Lung (tissue), 12 donors: ENCODE measurements around the gene TFAP2D. TPM values are rescaled to one million over a fixed set of nuclear protein-coding genes. Genes with fewer than 3 reads are reported as not detected.

Experiments used
- ATAC-seq: fragments of 200-7000 bp; cut with Tn5 transposase; one replicate; pipeline ENCODE4 v1.9.1; 2020; ENCODE audit warnings: moderate number of reproducible peaks; ENCODE audit not compliant: insufficient read depth, low FRiP score
- DNase-seq, 3 donors: peaks; one replicate each; pipeline ENCODE4 v3.0.0-alpha.2; 2013 to 2017
- H3K27ac ChIP-seq, 2 donors: one replicate each; pipeline ENCODE4 v1.5.1; 2013; ENCODE audit warnings: mild to moderate bottlenecking in 2 of 2, moderate library complexity in 2 of 2, control low read depth in 1 of 2, inconsistent platforms in 1 of 2, low read depth in 1 of 2, low read length in 1 of 2
- H3K27me3 ChIP-seq, 3 donors: one replicate each; pipeline ENCODE4 v1.5.1; 2013; ENCODE audit warnings: low read length in 2 of 3; ENCODE audit not compliant: control insufficient read depth in 3 of 3, insufficient read depth in 3 of 3
- H3K36me3 ChIP-seq, 4 donors: one replicate each; pipeline ENCODE4 v1.5.1; 2013; ENCODE audit warnings: low read length in 4 of 4, mild to moderate bottlenecking in 1 of 4, moderate library complexity in 1 of 4; ENCODE audit not compliant: control insufficient read depth in 4 of 4, insufficient read depth in 4 of 4
- H3K4me1 ChIP-seq, 5 donors: one replicate each; pipeline ENCODE4 v1.5.1; 2013; ENCODE audit warnings: low read length in 5 of 5, mild to moderate bottlenecking in 2 of 5, moderate library complexity in 1 of 5; ENCODE audit not compliant: control insufficient read depth in 5 of 5, insufficient read depth in 5 of 5
- H3K4me3 ChIP-seq: one replicate; pipeline ENCODE4 v1.5.1; 2013; ENCODE audit warnings: mild to moderate bottlenecking, control low read depth, moderate library complexity
- H3K9ac ChIP-seq, 2 donors: one replicate each; pipeline ENCODE4 v1.5.1; 2013; ENCODE audit warnings: low read length in 2 of 2, control low read depth in 1 of 2; ENCODE audit not compliant: insufficient read depth in 1 of 2
- H3K9me3 ChIP-seq, 4 donors: one replicate each; pipeline ENCODE4 v1.5.1; 2013; ENCODE audit warnings: low read length in 3 of 4, mild to moderate bottlenecking in 1 of 4, moderate library complexity in 1 of 4; ENCODE audit not compliant: control insufficient read depth in 4 of 4, insufficient read depth in 3 of 4
- WGBS, 2 donors: extraction: QIAGEN DNeasy Blood & Tissue Kit; methylation state at CpG; one replicate each; pipeline ENCODE4 v1.1.7; 2013; 5-methylcytosine and 5-hydroxymethylcytosine counted together
- polyA plus RNA-seq, 2 donors: library from polyadenylated mRNA; stranded (reverse); fragments of 200-250 nt; gene quantifications; one replicate each; pipeline ENCODE4 v1.2.1, GENCODE V29; 2013
- total RNA-seq, 2 donors: library from RNA; depleted of rRNA in 1 of 2; stranded (reverse); fragments of >200 nt in 1 of 2; gene quantifications; one replicate each; pipeline ENCODE4 v1.2.1, GENCODE V29; 2014 to 2021
- TF ChIP-seq, protein P1 (sequence below): IDR thresholded peaks from 2 replicates; pipeline ENCODE4 v1.5.1; 2012; ENCODE audit warnings: mild to moderate bottlenecking; ENCODE audit errors: control extremely low read depth, extremely low read depth
- donor health status: control.
- donor health status: control.
- donor health status: Bipolar disorder and iron deficiency.
- donor health status: healthy.
- donor health status: DM: yes; HTN: yes; CAD: no.

Gene TFAP2D
- total and polyA plus RNA-seq, 4 donors: not detected

DNA sequence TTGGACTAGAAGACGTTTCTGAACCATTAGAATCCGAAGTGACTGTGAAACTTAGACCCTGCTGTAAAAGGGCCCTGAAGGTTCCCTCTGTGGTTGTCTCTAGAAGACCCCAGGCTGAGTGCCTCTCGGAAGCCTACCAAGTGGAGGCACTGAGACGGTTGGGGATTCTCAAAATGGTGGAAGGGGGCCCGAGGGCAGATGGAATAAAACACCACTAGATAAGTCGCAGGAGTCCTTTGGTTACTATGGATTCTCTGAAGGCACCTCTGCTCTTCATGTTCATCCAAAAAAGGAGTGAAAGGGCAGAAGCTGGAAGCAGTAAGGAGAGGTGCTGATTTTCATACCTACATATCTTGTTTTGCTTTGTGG lies 4.0 kb upstream of the TFAP2D start:
- Histone ChIP-seq H3K4me3 (no peak overlapping the region), H3K27ac (no peak overlapping the region), H3K27me3 (peaks cover 13 to 96% (median 75%) of the 10 kb centered on the region in 3 donors), H3K4me1 (peaks cover 0 to 8% (median 0%) of the 10 kb centered on the region in 5 donors), H3K9me3 (peaks cover 0 to 11% (median 0%) of the 10 kb centered on the region in 4 donors), H3K9ac (no peak overlapping the region), H3K36me3 (no peaks in the 10 kb centered on the region)
- TF ChIP-seq, protein P1, sequence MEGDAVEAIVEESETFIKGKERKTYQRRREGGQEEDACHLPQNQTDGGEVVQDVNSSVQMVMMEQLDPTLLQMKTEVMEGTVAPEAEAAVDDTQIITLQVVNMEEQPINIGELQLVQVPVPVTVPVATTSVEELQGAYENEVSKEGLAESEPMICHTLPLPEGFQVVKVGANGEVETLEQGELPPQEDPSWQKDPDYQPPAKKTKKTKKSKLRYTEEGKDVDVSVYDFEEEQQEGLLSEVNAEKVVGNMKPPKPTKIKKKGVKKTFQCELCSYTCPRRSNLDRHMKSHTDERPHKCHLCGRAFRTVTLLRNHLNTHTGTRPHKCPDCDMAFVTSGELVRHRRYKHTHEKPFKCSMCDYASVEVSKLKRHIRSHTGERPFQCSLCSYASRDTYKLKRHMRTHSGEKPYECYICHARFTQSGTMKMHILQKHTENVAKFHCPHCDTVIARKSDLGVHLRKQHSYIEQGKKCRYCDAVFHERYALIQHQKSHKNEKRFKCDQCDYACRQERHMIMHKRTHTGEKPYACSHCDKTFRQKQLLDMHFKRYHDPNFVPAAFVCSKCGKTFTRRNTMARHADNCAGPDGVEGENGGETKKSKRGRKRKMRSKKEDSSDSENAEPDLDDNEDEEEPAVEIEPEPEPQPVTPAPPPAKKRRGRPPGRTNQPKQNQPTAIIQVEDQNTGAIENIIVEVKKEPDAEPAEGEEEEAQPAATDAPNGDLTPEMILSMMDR: no peak
- WGBS, 2 donors: 7% methylated on average over 6 of the region's 6 CpGs
- no peak for DNase-seq
- ATAC-seq: no peak

DNA sequence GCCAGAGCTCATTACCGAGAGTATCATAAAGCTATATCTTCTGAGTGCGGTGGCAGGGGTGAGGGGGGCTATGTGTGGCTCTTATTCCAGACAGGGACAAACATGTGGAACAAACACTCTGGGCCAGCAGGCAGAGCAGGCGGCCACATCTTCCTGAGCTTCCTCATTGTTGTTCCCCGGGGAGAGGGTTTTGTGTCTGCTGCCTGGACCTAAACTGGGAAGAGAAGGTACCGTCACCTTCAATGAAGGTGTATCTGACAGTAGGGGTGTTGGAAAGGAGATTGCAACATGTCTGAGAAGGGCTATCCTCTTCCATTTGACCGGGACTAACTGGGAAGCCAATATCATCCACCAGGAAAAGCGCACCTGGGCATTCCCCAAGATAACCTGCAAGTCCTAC lies 1.6 kb upstream of the TFAP2D start:
- H3K9ac ChIP-seq: no peak overlapping the region
- H3K4me3 ChIP-seq: no peak overlapping the region
- peaks cover 0 to 12% (median 0%) of the 10 kb centered on the region in 4 donors for H3K9me3 ChIP-seq
- TF ChIP-seq, protein P1: no peak
- H3K36me3 ChIP-seq: no peaks in the 10 kb centered on the region
- no peak for ATAC-seq
- peaks cover 0 to 8% (median 0%) of the 10 kb centered on the region in 5 donors for H3K4me1 ChIP-seq
- no peak overlapping the region for H3K27ac ChIP-seq
- peaks cover 22 to 98% (median 75%) of the 10 kb centered on the region in 3 donors for H3K27me3 ChIP-seq
- no peak for DNase-seq
- 13 to 15% methylated on average over 7 of the region's 7 CpGs for WGBS, 2 donors

DNA sequence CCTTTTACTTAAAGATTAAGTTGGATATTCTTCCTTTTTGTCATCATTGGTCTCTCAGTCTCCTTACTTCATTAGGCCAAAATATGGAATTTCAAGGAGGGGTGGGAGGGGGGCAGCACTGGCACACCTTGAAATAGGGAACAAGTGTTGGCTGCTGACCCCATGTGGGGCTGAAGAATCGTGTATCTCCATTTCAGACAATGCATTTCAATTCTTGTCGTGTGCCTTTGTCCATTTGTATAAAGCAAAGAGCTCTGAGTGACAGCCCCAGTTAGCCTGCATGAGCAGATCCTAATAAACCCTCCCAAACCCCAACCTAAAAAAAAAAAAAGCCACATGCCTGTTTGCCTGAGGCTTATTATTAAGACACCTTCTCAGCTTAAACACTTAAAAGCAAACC lies 1.0 kb upstream of the TFAP2D start:
- Histone ChIP-seq H3K36me3 (no peaks in the 10 kb centered on the region), H3K4me3 (no peak overlapping the region), H3K27ac (no peak overlapping the region), H3K27me3 (peaks cover 17 to 98% (median 75%) of the 10 kb centered on the region in 3 donors), H3K4me1 (peaks cover 0 to 5% (median 0%) of the 10 kb centered on the region in 5 donors), H3K9ac (no peak overlapping the region), H3K9me3 (peaks cover 0 to 11% (median 0%) of the 10 kb centered on the region in 4 donors)
- ATAC-seq: no peak
- 0 to 1% methylated on average over 2 of the region's 2 CpGs for WGBS, 2 donors
- TF ChIP-seq, protein P1: no peak
- no peak for DNase-seq

DNA sequence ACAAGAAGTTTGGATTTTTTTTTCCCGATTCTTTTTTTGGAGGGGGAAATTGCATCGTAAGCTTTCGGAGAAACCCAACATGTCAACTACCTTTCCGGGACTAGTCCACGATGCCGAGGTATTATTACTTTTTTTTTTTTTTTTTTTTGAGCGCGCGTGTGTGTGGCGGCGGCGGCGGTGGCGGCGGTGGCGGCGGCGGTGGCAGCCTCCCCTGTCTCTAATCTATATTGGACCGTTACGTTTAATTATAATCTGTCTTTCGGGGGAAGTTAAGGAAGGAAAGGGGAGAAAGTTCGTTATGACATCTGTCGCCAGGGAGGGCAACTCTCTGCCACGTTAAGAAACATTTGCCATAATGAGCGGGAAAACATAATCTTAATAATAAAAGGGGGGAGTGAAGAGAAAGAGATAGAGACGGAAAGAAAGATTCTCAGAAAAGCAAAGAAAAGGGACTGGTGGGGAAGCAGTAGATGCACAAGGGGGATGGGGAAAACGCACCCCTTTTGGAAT lies 706 bp downstream of the TFAP2D start:
- no peak overlapping the region for H3K9ac ChIP-seq
- DNase-seq (no peak), ATAC-seq (no peak)
- no peak overlapping the region for H3K4me3 ChIP-seq
- TF ChIP-seq, protein P1: no peak
- H3K36me3 ChIP-seq: no peaks in the 10 kb centered on the region
- no peak overlapping the region for H3K27ac ChIP-seq
- peaks cover 17 to 98% (median 67%) of the 10 kb centered on the region in 3 donors for H3K27me3 ChIP-seq
- peaks cover 0 to 7% (median under 1%) of the 10 kb centered on the region in 4 donors for H3K9me3 ChIP-seq
- H3K4me1 ChIP-seq: no peaks in the 10 kb centered on the region
- 2 to 6% methylated on average over 27 of the region's 27 CpGs for WGBS, 2 donors
